ENCODE data around the gene KCTD3. TPM values are rescaled to one million over a fixed set of nuclear protein-coding genes. Genes with fewer than 3 reads are reported as not detected.

Gene KCTD3
- total and polyA plus RNA-seq, 10 of the 15 experiments (the other 5 are each of a cell fraction or from before 2014, with no cell fraction given): 3.6 to 19.8 (median 10.7) TPM

DNA sequence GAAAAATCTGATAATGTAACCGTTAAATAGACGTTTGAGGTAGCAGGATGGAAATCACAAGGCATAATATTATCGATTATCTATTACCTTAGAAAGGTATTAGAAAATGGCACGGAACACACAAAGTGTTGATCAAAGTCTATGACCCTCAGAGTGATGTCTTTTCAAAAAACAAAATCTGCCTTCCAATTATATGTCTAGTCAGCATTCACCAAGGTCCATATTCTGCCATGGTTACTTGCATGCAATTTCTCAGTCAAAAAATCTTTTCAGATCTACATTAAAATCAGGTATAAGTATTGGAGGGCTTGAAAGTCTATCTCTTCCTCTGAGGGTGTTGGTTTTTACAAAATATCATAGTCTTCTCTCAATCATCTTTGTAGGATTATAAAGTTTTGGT, 81.9 kb downstream of the KCTD3 start:
- no peak for TF ChIP-seq PKNOX1 (IDR thresholded peaks at IDR 0.05)
- TF ChIP-seq SUZ12 (IDR thresholded peaks at IDR 0.05; ENCODE audit: unreplicated experiment): no peak
- no peak for TF ChIP-seq MEF2B (IDR thresholded peaks at IDR 0.05; ENCODE audit: partially characterized antibody, poor library complexity, severe bottlenecking)
- TF ChIP-seq SIX5 (IDR thresholded peaks at IDR 0.05; ENCODE audit: low read depth, low read length, severe bottlenecking): no peak
- WGBS (ENCODE audit: insufficient coverage, insufficient replicate concordance, low lambda C conversion rate, missing lambda C conversion rate): 33% methylated on average over 4 of the region's 4 CpGs
- intact Hi-C loops (cut with micrococcal nuclease; ENCODE audit: unreplicated experiment) (no loop called here), in situ Hi-C loops (cut with MboI) (no loop called here)
- Histone ChIP-seq H3K27me3 (replicated peaks in 1 of 2; ENCODE audit: control insufficient read depth in 2 of 2, insufficient read depth in 2 of 2, low read length in 1 of 2) (no peaks in the 10 kb centered on the region), H3K79me2 (ENCODE audit: control insufficient read depth, insufficient read depth, low read length) (no peaks in the 10 kb centered on the region), H2AFZ (ENCODE audit: control insufficient read depth, low read depth, low read length) (no peak overlapping the region), H3K9ac (ENCODE audit: control insufficient read depth, insufficient read depth, low read length) (no peak overlapping the region), H3K36me3 (ENCODE audit: control insufficient read depth in 2 of 2, insufficient read depth in 2 of 2, low read length in 1 of 2) (no peaks in the 10 kb centered on the region), H3K4me2 (ENCODE audit: control insufficient read depth, insufficient read depth) (no peak overlapping the region), H3K27ac (ENCODE audit: control insufficient read depth, insufficient read depth) (no peak overlapping the region), H3K4me3 (no peak overlapping the region), H3K4me1 (ENCODE audit: control insufficient read depth, insufficient read depth, low read length) (no peaks in the 10 kb centered on the region), H4K20me1 (ENCODE audit: control insufficient read depth, insufficient read depth) (no peaks in the 10 kb centered on the region), H3K9me3 (replicated peaks; ENCODE audit: control insufficient read depth, insufficient read depth, low read length) (no peaks in the 10 kb centered on the region)
- SMC1A ChIA-PET (ENCODE audit: uncharacterized antibody, unreplicated experiment): interaction anchor here (0.6 to 1.3 kb wide), 2 partner anchors 18 to 24 kb away, joined by 3 to 4 read pairs; no protein-coding TSS in a partner anchor
- RAD21 ChIA-PET (ENCODE audit: unreplicated experiment): no interaction called here
- ATAC-seq (no peak), FAIRE-seq (no peak), DNase-seq (ENCODE audit: low read depth, low spot score) (no peak)
- POLR2A ChIA-PET: no interaction called here
- CTCF ChIA-PET: interaction anchor here (1.6 kb wide), 1 partner anchor 15 kb away, joined by 3 read pairs; no protein-coding TSS in a partner anchor
- BruUV-seq (replicated peaks): no TSS peak

DNA sequence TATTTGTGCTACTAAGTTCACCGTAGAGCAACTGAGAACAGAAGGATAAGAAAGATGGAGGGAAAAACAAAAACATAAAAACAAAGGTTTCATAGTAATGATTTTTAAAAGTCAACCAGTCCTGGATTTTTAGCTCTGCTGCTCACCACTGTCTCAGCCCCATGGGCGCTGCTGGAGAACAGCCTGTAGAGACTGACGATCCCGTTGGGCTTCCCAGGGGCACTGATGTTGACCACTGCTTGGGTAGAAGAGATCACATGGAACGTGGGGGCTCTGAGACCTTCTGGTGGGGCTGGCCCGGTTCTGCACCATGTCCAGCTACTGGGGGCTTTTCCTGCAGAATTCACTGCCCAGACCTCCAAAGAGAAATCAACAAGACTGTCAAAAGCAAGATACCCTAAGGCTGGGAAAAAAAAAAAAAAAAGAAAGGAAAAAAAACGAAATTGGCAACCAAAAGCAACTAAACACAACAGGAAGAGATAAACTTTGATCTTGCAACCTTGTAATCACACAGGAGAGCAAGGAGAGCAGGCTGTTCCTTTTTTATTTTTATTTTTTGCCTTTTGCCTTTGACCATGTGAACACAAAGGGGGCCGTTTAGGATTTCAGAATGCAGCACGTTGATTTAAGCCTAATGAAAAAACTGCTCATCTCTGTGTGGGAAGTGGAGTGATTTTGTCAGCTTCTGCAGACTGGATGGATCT, 83.5 kb downstream of the KCTD3 start:
- ATAC-seq (no peak), DNase-seq (ENCODE audit: low read depth, low spot score) (no peak), FAIRE-seq (no peak)
- Histone ChIP-seq H3K36me3 (ENCODE audit: control insufficient read depth in 2 of 2, insufficient read depth in 2 of 2, low read length in 1 of 2) (no peaks in the 10 kb centered on the region), H3K27ac (ENCODE audit: control insufficient read depth, insufficient read depth) (no peak overlapping the region), H3K4me3 (no peak overlapping the region), H3K9me3 (replicated peaks; ENCODE audit: control insufficient read depth, insufficient read depth, low read length) (no peaks in the 10 kb centered on the region), H3K79me2 (ENCODE audit: control insufficient read depth, insufficient read depth, low read length) (no peaks in the 10 kb centered on the region), H3K9ac (ENCODE audit: control insufficient read depth, insufficient read depth, low read length) (no peak overlapping the region), H2AFZ (ENCODE audit: control insufficient read depth, low read depth, low read length) (no peak overlapping the region), H3K4me2 (ENCODE audit: control insufficient read depth, insufficient read depth) (no peak overlapping the region), H3K4me1 (ENCODE audit: control insufficient read depth, insufficient read depth, low read length) (no peaks in the 10 kb centered on the region), H3K27me3 (replicated peaks in 1 of 2; ENCODE audit: control insufficient read depth in 2 of 2, insufficient read depth in 2 of 2, low read length in 1 of 2) (no peaks in the 10 kb centered on the region), H4K20me1 (ENCODE audit: control insufficient read depth, insufficient read depth) (no peaks in the 10 kb centered on the region)
- POLR2A ChIA-PET: interaction anchor here (0.6 to 0.7 kb wide), 3 partner anchors 7 to 46 kb away, joined by 4 read pairs; no protein-coding TSS in a partner anchor
- SMC1A ChIA-PET (ENCODE audit: uncharacterized antibody, unreplicated experiment): interaction anchor here (1.2 to 2.7 kb wide), 4 partner anchors 8 to 22 kb away, joined by 3 to 13 read pairs (median 4); no protein-coding TSS in a partner anchor
- intact Hi-C loops (cut with micrococcal nuclease; ENCODE audit: unreplicated experiment) (no loop called here), in situ Hi-C loops (cut with MboI) (no loop called here)
- WGBS (ENCODE audit: insufficient coverage, insufficient replicate concordance, low lambda C conversion rate, missing lambda C conversion rate): 13% methylated on average over 9 of the region's 9 CpGs
- CTCF ChIA-PET: interaction anchor here (1.0 to 1.6 kb wide), 4 partner anchors 12 to 82 kb away, joined by 3 to 4 read pairs (median 3); no protein-coding TSS in a partner anchor
- TF ChIP-seq CBX3 (IDR thresholded peaks at IDR 0.05; ENCODE audit: borderline replicate concordance, low read depth): no peak
- TF ChIP-seq, protein P1, sequence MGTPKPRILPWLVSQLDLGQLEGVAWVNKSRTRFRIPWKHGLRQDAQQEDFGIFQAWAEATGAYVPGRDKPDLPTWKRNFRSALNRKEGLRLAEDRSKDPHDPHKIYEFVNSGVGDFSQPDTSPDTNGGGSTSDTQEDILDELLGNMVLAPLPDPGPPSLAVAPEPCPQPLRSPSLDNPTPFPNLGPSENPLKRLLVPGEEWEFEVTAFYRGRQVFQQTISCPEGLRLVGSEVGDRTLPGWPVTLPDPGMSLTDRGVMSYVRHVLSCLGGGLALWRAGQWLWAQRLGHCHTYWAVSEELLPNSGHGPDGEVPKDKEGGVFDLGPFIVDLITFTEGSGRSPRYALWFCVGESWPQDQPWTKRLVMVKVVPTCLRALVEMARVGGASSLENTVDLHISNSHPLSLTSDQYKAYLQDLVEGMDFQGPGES (IDR thresholded peaks at IDR 0.05): no peak
- TF ChIP-seq ZNF274 (IDR thresholded peaks at IDR 0.05; ENCODE audit: insufficient read depth, insufficient read length): no peak
- TF ChIP-seq CBX5 (IDR thresholded peaks at IDR 0.05; ENCODE audit: low read depth): no peak
- no peak for TF ChIP-seq ZBTB33 (IDR thresholded peaks at IDR 0.05)
- no peak for TF ChIP-seq ZZZ3 (IDR thresholded peaks at IDR 0.05; ENCODE audit: control insufficient read depth, insufficient read length, low read depth)
- no peak for TF ChIP-seq ZNF384 (IDR thresholded peaks at IDR 0.05; ENCODE audit: borderline replicate concordance, low read depth, low read length)
- TF ChIP-seq BRCA1 (IDR thresholded peaks at IDR 0.05; ENCODE audit: low read depth, low read length): no peak
- RAD21 ChIA-PET (ENCODE audit: unreplicated experiment): interaction anchor here (0.7 to 1.2 kb wide), 3 partner anchors 12 to 43 kb away, joined by 3 to 4 read pairs (median 3); no protein-coding TSS in a partner anchor
- BruUV-seq (replicated peaks): no TSS peak
